Measurements from ENCODE around the gene FER1L5.

- TF ChIP-seq CTCF (IDR thresholded peaks at IDR 0.05) = peak in 6 of 7 experiments; percentile 34 to 86 (median 73)
- TF ChIP-seq POLR2A (IDR thresholded peaks at IDR 0.05) = no peak
Measured at GRCh38 chr2:96602330-96602823, 40.2 kb upstream of the FER1L5 start.

Data from body of pancreas (tissue), 4 donors.